Fibroblast of the conjunctiva (primary cell): ENCODE results near the gene DICER1.
"Not testable (repeated sequence)": the region's sequence is repeated elsewhere in the genome, so short reads cannot be mapped to it uniquely, and the experiment has no call there.

Source experiments
- DNase-seq: peaks from one replicate; pipeline ENCODE4 v3.0.0-alpha.2; 2010; ENCODE audit warnings: low read depth

The DICER1 gene

GRCh38 chr14:95146079-95146771, 11.1 kb downstream of the DICER1 start:
- no peak for DNase-seq

GRCh38 chr14:95144849-95145248, 12.5 kb downstream of the DICER1 start:
- no peak for DNase-seq

- no peak for DNase-seq
Observed at GRCh38 chr14:95143808-95144620, 13.3 kb downstream of the DICER1 start.

- no peak for DNase-seq
Observed at GRCh38 chr14:95142208-95142607, 15.1 kb downstream of the DICER1 start.

GRCh38 chr14:95141684-95142083, 15.6 kb downstream of the DICER1 start:
- DNase-seq: no peak

- DNase-seq: no peak
Observed at GRCh38 chr14:95140060-95140858, 17.1 kb downstream of the DICER1 start.

GRCh38 chr14:95138876-95139275, 18.5 kb downstream of the DICER1 start:
- no peak for DNase-seq

GRCh38 chr14:95138455-95138854, 18.9 kb downstream of the DICER1 start:
- DNase-seq: not testable (repeated sequence)

- no peak for DNase-seq
Observed at GRCh38 chr14:95137804-95138167, 19.5 kb downstream of the DICER1 start.

GRCh38 chr14:95137164-95137803, 20.0 kb downstream of the DICER1 start:
- no peak for DNase-seq

- no peak for DNase-seq
Observed at GRCh38 chr14:95136631-95137030, 20.7 kb downstream of the DICER1 start.

GRCh38 chr14:95134304-95134933, 22.9 kb downstream of the DICER1 start:
- DNase-seq: no peak

- no peak for DNase-seq
Observed at GRCh38 chr14:95133282-95133681, 24.0 kb downstream of the DICER1 start.

- no peak for DNase-seq
Observed at GRCh38 chr14:95132760-95133159, 24.6 kb downstream of the DICER1 start.

GRCh38 chr14:95130549-95130948, 26.8 kb downstream of the DICER1 start:
- no peak for DNase-seq

- no peak for DNase-seq
Observed at GRCh38 chr14:95128140-95128539, 29.2 kb downstream of the DICER1 start.

GRCh38 chr14:95127531-95127911, 29.8 kb downstream of the DICER1 start:
- no peak for DNase-seq

GRCh38 chr14:95126906-95127530, 30.3 kb downstream of the DICER1 start:
- DNase-seq: no peak

- no peak for DNase-seq
Observed at GRCh38 chr14:95125915-95126314, 31.4 kb downstream of the DICER1 start.

GRCh38 chr14:95125221-95125620, 32.1 kb downstream of the DICER1 start:
- no peak for DNase-seq

- no peak for DNase-seq
Observed at GRCh38 chr14:95123891-95124579, 33.3 kb downstream of the DICER1 start.
